ENCODE data around the gene CA4.
"Not testable (repeated sequence)": the region's sequence is repeated elsewhere in the genome, so short reads cannot be mapped to it uniquely, and the experiment has no call there.

DNA sequence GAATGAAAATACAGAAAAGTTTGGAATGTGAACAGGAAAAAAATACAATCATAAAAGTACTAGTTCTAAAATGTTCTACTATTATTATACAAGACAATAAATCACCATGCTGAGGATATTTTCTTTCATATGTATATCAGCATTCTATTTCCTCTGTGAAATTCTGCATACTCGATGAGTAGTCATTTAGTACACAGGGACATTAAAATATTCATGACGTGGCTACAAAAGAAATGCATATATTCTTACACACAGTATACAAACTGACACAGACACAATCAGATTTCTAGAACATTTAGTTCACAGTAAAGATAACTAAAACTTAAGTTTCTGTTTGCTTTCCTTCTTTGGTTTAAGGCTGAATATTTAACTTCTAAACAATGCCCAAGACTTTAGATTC lies 49.2 kb upstream of the CA4 start:
- TF ChIP-seq, protein P1, sequence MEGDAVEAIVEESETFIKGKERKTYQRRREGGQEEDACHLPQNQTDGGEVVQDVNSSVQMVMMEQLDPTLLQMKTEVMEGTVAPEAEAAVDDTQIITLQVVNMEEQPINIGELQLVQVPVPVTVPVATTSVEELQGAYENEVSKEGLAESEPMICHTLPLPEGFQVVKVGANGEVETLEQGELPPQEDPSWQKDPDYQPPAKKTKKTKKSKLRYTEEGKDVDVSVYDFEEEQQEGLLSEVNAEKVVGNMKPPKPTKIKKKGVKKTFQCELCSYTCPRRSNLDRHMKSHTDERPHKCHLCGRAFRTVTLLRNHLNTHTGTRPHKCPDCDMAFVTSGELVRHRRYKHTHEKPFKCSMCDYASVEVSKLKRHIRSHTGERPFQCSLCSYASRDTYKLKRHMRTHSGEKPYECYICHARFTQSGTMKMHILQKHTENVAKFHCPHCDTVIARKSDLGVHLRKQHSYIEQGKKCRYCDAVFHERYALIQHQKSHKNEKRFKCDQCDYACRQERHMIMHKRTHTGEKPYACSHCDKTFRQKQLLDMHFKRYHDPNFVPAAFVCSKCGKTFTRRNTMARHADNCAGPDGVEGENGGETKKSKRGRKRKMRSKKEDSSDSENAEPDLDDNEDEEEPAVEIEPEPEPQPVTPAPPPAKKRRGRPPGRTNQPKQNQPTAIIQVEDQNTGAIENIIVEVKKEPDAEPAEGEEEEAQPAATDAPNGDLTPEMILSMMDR (IDR thresholded peaks at IDR 0.05) = not testable (repeated sequence)
- TF ChIP-seq POLR2A (IDR thresholded peaks at IDR 0.05) = not testable (repeated sequence)

Data from lower leg skin (tissue), 3 donors.